Measurements from ENCODE around the gene SMU1.

The SMU1 gene

GRCh38 chr9:33117796-33118195, 41.3 kb upstream of the SMU1 start:
- H2AFZ ChIP-seq (ENCODE audit: low read length): no peak overlapping the region
- H3K27me3 ChIP-seq (ENCODE audit: insufficient read depth, low read length, poor library complexity, severe bottlenecking): no peaks in the 10 kb centered on the region
- no peak for TF ChIP-seq EZH2phosphoT487 (IDR thresholded peaks at IDR 0.05; ENCODE audit: borderline replicate concordance)
- TF ChIP-seq CTCF (conservative IDR thresholded peaks at IDR 0.05; ENCODE audit: low read length): no peak
- H3K79me2 ChIP-seq (ENCODE audit: insufficient read depth, low read length): no peaks in the 10 kb centered on the region
- no peaks in the 10 kb centered on the region for H3F3A ChIP-seq (ENCODE audit: low read depth)
- H3K4me3 ChIP-seq (ENCODE audit: low read length, poor library complexity, severe bottlenecking): no peak overlapping the region
- H3K4me2 ChIP-seq (ENCODE audit: low read depth, low read length, poor library complexity, severe bottlenecking): no peak overlapping the region
- peaks cover 10% of the 10 kb centered on the region for H3K4me1 ChIP-seq (ENCODE audit: insufficient read depth, low read length, poor library complexity, severe bottlenecking)
- H3K9me3 ChIP-seq (ENCODE audit: insufficient read depth, low read depth, low read length): no peaks in the 10 kb centered on the region
- no peak overlapping the region for H3K9ac ChIP-seq (ENCODE audit: low read depth, low read length, poor library complexity, severe bottlenecking)
- no peaks in the 10 kb centered on the region for H3K9me2 ChIP-seq (replicated peaks; ENCODE audit: low read depth, low read length)
- peaks cover 29% of the 10 kb centered on the region; the same call in 1 of the 2 replicates for H3K36me3 ChIP-seq (ENCODE audit: insufficient read depth, low read length)
- H4K20me1 ChIP-seq (ENCODE audit: insufficient read depth, low read length, poor library complexity, severe bottlenecking): no peaks in the 10 kb centered on the region

GRCh38 chr9:33117306-33117705, 40.8 kb upstream of the SMU1 start:
- no peak for TF ChIP-seq EZH2phosphoT487 (IDR thresholded peaks at IDR 0.05; ENCODE audit: borderline replicate concordance)
- TF ChIP-seq CTCF (conservative IDR thresholded peaks at IDR 0.05; ENCODE audit: low read length): no peak
- Histone ChIP-seq H4K20me1 (ENCODE audit: insufficient read depth, low read length, poor library complexity, severe bottlenecking) (no peaks in the 10 kb centered on the region), H3K4me1 (ENCODE audit: insufficient read depth, low read length, poor library complexity, severe bottlenecking) (peaks cover 10% of the 10 kb centered on the region), H3K36me3 (ENCODE audit: insufficient read depth, low read length) (peaks cover 33% of the 10 kb centered on the region; the same call in 1 of the 2 replicates), H3K9me2 (replicated peaks; ENCODE audit: low read depth, low read length) (no peaks in the 10 kb centered on the region), H3F3A (ENCODE audit: low read depth) (no peaks in the 10 kb centered on the region), H3K79me2 (ENCODE audit: insufficient read depth, low read length) (no peaks in the 10 kb centered on the region), H3K4me3 (ENCODE audit: low read length, poor library complexity, severe bottlenecking) (no peak overlapping the region), H3K27me3 (ENCODE audit: insufficient read depth, low read length, poor library complexity, severe bottlenecking) (no peaks in the 10 kb centered on the region), H3K4me2 (ENCODE audit: low read depth, low read length, poor library complexity, severe bottlenecking) (no peak overlapping the region), H2AFZ (ENCODE audit: low read length) (no peak overlapping the region), H3K9me3 (ENCODE audit: insufficient read depth, low read depth, low read length) (no peaks in the 10 kb centered on the region), H3K9ac (ENCODE audit: low read depth, low read length, poor library complexity, severe bottlenecking) (no peak overlapping the region)

GRCh38 chr9:33116860-33117259, 40.4 kb upstream of the SMU1 start:
- peaks cover 37% of the 10 kb centered on the region; the same call in 1 of the 2 replicates for H3K36me3 ChIP-seq (ENCODE audit: insufficient read depth, low read length)
- no peak for TF ChIP-seq CTCF (conservative IDR thresholded peaks at IDR 0.05; ENCODE audit: low read length)
- TF ChIP-seq EZH2phosphoT487 (IDR thresholded peaks at IDR 0.05; ENCODE audit: borderline replicate concordance): no peak
- no peak overlapping the region for H3K4me2 ChIP-seq (ENCODE audit: low read depth, low read length, poor library complexity, severe bottlenecking)
- H3K9me2 ChIP-seq (replicated peaks; ENCODE audit: low read depth, low read length): no peaks in the 10 kb centered on the region
- no peak overlapping the region for H2AFZ ChIP-seq (ENCODE audit: low read length)
- H4K20me1 ChIP-seq (ENCODE audit: insufficient read depth, low read length, poor library complexity, severe bottlenecking): no peaks in the 10 kb centered on the region
- H3K9me3 ChIP-seq (ENCODE audit: insufficient read depth, low read depth, low read length): no peaks in the 10 kb centered on the region
- H3F3A ChIP-seq (ENCODE audit: low read depth): no peaks in the 10 kb centered on the region
- no peaks in the 10 kb centered on the region for H3K27me3 ChIP-seq (ENCODE audit: insufficient read depth, low read length, poor library complexity, severe bottlenecking)
- H3K4me3 ChIP-seq (ENCODE audit: low read length, poor library complexity, severe bottlenecking): no peak overlapping the region
- no peaks in the 10 kb centered on the region for H3K79me2 ChIP-seq (ENCODE audit: insufficient read depth, low read length)
- peaks cover 10% of the 10 kb centered on the region for H3K4me1 ChIP-seq (ENCODE audit: insufficient read depth, low read length, poor library complexity, severe bottlenecking)
- H3K9ac ChIP-seq (ENCODE audit: low read depth, low read length, poor library complexity, severe bottlenecking): no peak overlapping the region
